GM21717 (cell line): ENCODE data around the gene NAA15.
"Not testable (repeated sequence)": the region's sequence is repeated elsewhere in the genome, so short reads cannot be mapped to it uniquely, and the experiment has no call there.

Source experiments
- ATAC-seq: cut with Tn5 transposase; IDR thresholded peaks from one replicate; pipeline ENCODE4 v1.9.1; 2021; ENCODE audit warnings: mild to moderate bottlenecking, moderate library complexity; ENCODE audit not compliant: unreplicated experiment

The NAA15 gene

GRCh38 chr4:139301113-139301820, at the start of gene NAA15:
Gene NAA15, plus strand, starts transcription at chr4:139301505. Its CDS starts 273 bp downstream, at chr4:139301778.
- ATAC-seq, result peak; percentile 83

GRCh38 chr4:139253046-139253445, 48.3 kb upstream of the NAA15 start:
- ATAC-seq, result no peak

GRCh38 chr4:139253713-139254112, 47.6 kb upstream of the NAA15 start:
- no peak for ATAC-seq

- ATAC-seq, result not testable (repeated sequence)
Observed at GRCh38 chr4:139255581-139255980, 45.7 kb upstream of the NAA15 start.

GRCh38 chr4:139256349-139256748, 45.0 kb upstream of the NAA15 start:
- ATAC-seq, result no peak

GRCh38 chr4:139265654-139266053, 35.7 kb upstream of the NAA15 start:
- no peak for ATAC-seq

GRCh38 chr4:139266208-139266582, 35.1 kb upstream of the NAA15 start:
- no peak for ATAC-seq

GRCh38 chr4:139266583-139267257, 34.6 kb upstream of the NAA15 start:
- ATAC-seq, result peak; percentile 98

GRCh38 chr4:139267301-139267700, 34.0 kb upstream of the NAA15 start:
- no peak for ATAC-seq

GRCh38 chr4:139273835-139274234, 27.5 kb upstream of the NAA15 start:
- ATAC-seq, result no peak

GRCh38 chr4:139274790-139275189, 26.5 kb upstream of the NAA15 start:
- no peak for ATAC-seq

GRCh38 chr4:139275281-139275735, 26.0 kb upstream of the NAA15 start:
- ATAC-seq, result no peak

- ATAC-seq, result no peak
Observed at GRCh38 chr4:139278485-139278884, 22.8 kb upstream of the NAA15 start.

GRCh38 chr4:139278912-139279759, 22.2 kb upstream of the NAA15 start:
- ATAC-seq, result no peak

- no peak for ATAC-seq
Observed at GRCh38 chr4:139279760-139280620, 21.3 kb upstream of the NAA15 start, which contains the start of gene MGARP. Gene MGARP, minus strand, starts transcription at chr4:139280225. Its CDS starts 67 bp downstream, at chr4:139280158.

- ATAC-seq, result no peak
Observed at GRCh38 chr4:139282065-139282720, 19.1 kb upstream of the NAA15 start.

- ATAC-seq, result no peak
Observed at GRCh38 chr4:139282721-139283075, 18.6 kb upstream of the NAA15 start.

GRCh38 chr4:139286186-139286698, 15.1 kb upstream of the NAA15 start:
- ATAC-seq, result no peak

GRCh38 chr4:139295206-139295941, 5.9 kb upstream of the NAA15 start:
- ATAC-seq, result peak; percentile 93
